ENCODE data around the gene ACYP2.

- TF ChIP-seq ZNF274 (IDR thresholded peaks at IDR 0.05; ENCODE audit: low read depth, low read length): no peak
- TF ChIP-seq SUZ12 (IDR thresholded peaks at IDR 0.05; ENCODE audit: extremely low read depth, insufficient read depth, insufficient read length): no peak
- TF ChIP-seq YY1 (IDR thresholded peaks at IDR 0.05; ENCODE audit: insufficient read depth, insufficient read length): no peak
Measured at GRCh38 chr2:54213082-54213481, 97.7 kb downstream of the ACYP2 start.

Data from NT2/D1 (cell line).